Panc1 (cell line): ENCODE results near the gene GPRC5B. TPM values are rescaled to one million over a fixed set of nuclear protein-coding genes. Genes with fewer than 3 reads are reported as not detected.

Experiments
- ATAC-seq: fragments of 200-7000 bp; cut with Tn5 transposase; 2 replicates; pipeline ENCODE4 v1.9.1; 2020; ENCODE audit warnings: mild to moderate bottlenecking, moderate library complexity
- BruUV-seq: library from RNA; stranded (reverse); fragments of 400-500 nt; replicated peaks from 2 replicates; lab custom pipeline; 2021; lab: Mats Ljungman, UMichigan
- CTCF ChIA-PET: fragments of 300-600 bp; sonication (Branson Sonifier 250); formaldehyde crosslinking; loops from one replicate; lab custom pipeline; 2022; ENCODE audit warnings: antibody characterized with exemption; lab: Charles Lee
- POLR2A ChIA-PET: fragments of 300-600 bp; sonication (Branson Sonifier 250); formaldehyde crosslinking; loops from one replicate; lab custom pipeline; 2022; ENCODE audit warnings: antibody characterized with exemption; lab: Charles Lee
- DNase-seq: peaks from one replicate; pipeline ENCODE4 v3.0.0-alpha.2; 2010; ENCODE audit warnings: low read depth, low spot score
- H3K27ac ChIP-seq: 2 replicates; pipeline ENCODE4 v1.5.1; 2011; ENCODE audit warnings: mild to moderate bottlenecking, low read length, inconsistent platforms
- H3K27me3 ChIP-seq: fragments of 200-500 bp; sonication (Bioruptor generic); 2 replicates; pipeline ENCODE4 v1.6.0; 2014; ENCODE audit warnings: low read length, inconsistent platforms; ENCODE audit not compliant: control insufficient read depth, insufficient read depth
- H3K36me3 ChIP-seq: fragments of 200-500 bp; sonication (Bioruptor generic); 2 replicates; pipeline ENCODE4 v1.5.1; 2014; ENCODE audit warnings: inconsistent platforms, mild to moderate bottlenecking, low read length, moderate library complexity; ENCODE audit not compliant: control insufficient read depth, insufficient read depth
- H3K4me1 ChIP-seq: 2 replicates; pipeline ENCODE4 v1.5.1; 2011; ENCODE audit warnings: inconsistent platforms, mild to moderate bottlenecking, low read length, moderate library complexity; ENCODE audit not compliant: control insufficient read depth, insufficient read depth
- H3K4me3 ChIP-seq, 2 experiments: 2 replicates each; pipeline ENCODE4 v1.5.1; 2011 to 2012; ENCODE audit warnings: low read depth in 2 of 2, low read length in 2 of 2, mild to moderate bottlenecking in 2 of 2, inconsistent platforms in 1 of 2, moderate library complexity in 1 of 2
- H3K9me3 ChIP-seq: fragments of 200-500 bp; sonication (Bioruptor generic); 2 replicates; pipeline ENCODE4 v1.5.1; 2014; ENCODE audit warnings: low read depth, mild to moderate bottlenecking, inconsistent platforms, low read length, moderate library complexity; ENCODE audit not compliant: control insufficient read depth, insufficient read depth
- POLR2AphosphoS5 ChIP-seq: IDR thresholded peaks from 2 replicates; pipeline ENCODE4 v1.6.1; 2012; ENCODE audit warnings: mild to moderate bottlenecking, low read depth, low read length, moderate library complexity
- SIN3A ChIP-seq: IDR thresholded peaks from 2 replicates; pipeline ENCODE4 v1.6.1; 2012; ENCODE audit warnings: low read depth, mild to moderate bottlenecking, low read length, moderate library complexity, borderline replicate concordance; ENCODE audit not compliant: insufficient read depth
- TCF7L2 ChIP-seq: IDR thresholded peaks from 2 replicates; pipeline ENCODE4 v1.6.1; 2011; ENCODE audit warnings: mild to moderate bottlenecking, low read depth, low read length, inconsistent platforms
- in situ Hi-C: cut with HindIII; loops from 2 replicates; pipeline ENCODE4 v1.10.0; 2016; ENCODE audit warnings: low sequenced_read_pairs, low pct_unique_long_range_greater_than_20kb
- intact Hi-C: fragments of 100-400 bp; cut with micrococcal nuclease; formaldehyde crosslinking; loops from one replicate; pipeline ENCODE4 v1.10.0; 2022; ENCODE audit not compliant: unreplicated experiment
- total RNA-seq: library from RNA; stranded (reverse); gene quantifications from one replicate; pipeline ENCODE4 v1.2.1, GENCODE V29; 2021; ENCODE audit not compliant: unreplicated experiment
- TF ChIP-seq, protein P1 (sequence below): fragments of 450-650 bp; IDR thresholded peaks from 2 replicates; pipeline ENCODE4 v1.5.1; 2017; ENCODE audit warnings: mild to moderate bottlenecking
- TF ChIP-seq, protein P2 (sequence below), 2 experiments: IDR thresholded peaks; 2 replicates each; pipeline ENCODE4 v1.6.1; 2011 to 2012; ENCODE audit warnings: low read depth in 2 of 2, control low read depth in 1 of 2, low read length in 1 of 2, mild to moderate bottlenecking in 1 of 2, moderate library complexity in 1 of 2; ENCODE audit not compliant: insufficient read depth in 1 of 2

GPRC5B gene
- total RNA-seq, 1 experiment from 2014 or later, result 10.4 TPM

DNA sequence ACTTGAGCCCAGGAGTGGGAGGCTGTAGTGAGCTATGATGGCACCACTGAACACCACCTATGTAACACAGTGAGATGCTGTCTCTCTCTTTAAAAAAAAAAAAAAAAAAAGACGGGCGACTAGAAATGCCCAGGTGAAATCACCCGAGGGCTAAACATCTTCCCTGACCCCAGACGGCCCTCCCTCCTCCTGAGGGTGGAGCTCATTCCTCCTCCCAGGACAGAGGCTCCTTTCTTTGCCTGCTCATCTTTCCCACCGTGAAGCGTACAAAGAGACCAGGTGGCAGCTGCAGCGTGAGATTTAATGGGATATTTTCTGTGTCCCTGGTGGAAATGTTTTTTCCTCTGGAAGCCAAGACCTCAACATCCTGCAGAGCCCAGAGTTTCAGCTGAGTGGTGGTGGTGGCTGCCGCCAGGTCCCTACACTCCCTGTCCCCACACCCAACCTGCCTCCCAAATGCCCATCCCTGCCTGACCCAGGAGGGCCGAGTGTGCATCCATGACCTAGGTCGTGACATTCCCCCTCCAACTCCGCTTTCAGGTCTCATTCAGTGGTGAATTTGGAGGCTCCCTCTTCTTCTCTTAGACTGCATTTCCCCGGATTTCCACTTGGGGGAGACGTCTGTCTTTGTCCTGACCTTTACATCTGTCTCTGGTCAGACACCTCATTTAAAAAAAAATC lies 14.4 kb upstream of the GPRC5B start:
- CTCF ChIA-PET, result interaction anchor here (0.6 to 2.1 kb wide), 9 partner anchors 8 to 487 kb away, joined by 3 to 28 read pairs (median 8); no protein-coding TSS in a partner anchor
- Histone ChIP-seq H3K27ac (no peak overlapping the region), H3K4me1 (no peaks in the 10 kb centered on the region), H3K27me3 (no peaks in the 10 kb centered on the region; the same call in 1 of the 2 replicates), H3K4me3 (no peak overlapping the region), H3K36me3 (no peaks in the 10 kb centered on the region), H3K9me3 (no peaks in the 10 kb centered on the region)
- peak; percentile 74 for DNase-seq
- peak; percentile 87 for ATAC-seq
- BruUV-seq, result no TSS peak
- intact Hi-C loops (loop anchor here (1.0 kb wide), 1 partner anchor 484 kb away; no protein-coding TSS in a partner anchor), in situ Hi-C loops (loop anchor here (25.0 kb wide), 1 partner anchor 262 kb away; no protein-coding TSS in a partner anchor)
- POLR2A ChIA-PET, result interaction anchor here (0.6 kb wide), 2 partner anchors 36 to 332 kb away, joined by 7 to 9 read pairs; no protein-coding TSS in a partner anchor
- TF ChIP-seq SIN3A, result no peak
- TF ChIP-seq, protein P1, sequence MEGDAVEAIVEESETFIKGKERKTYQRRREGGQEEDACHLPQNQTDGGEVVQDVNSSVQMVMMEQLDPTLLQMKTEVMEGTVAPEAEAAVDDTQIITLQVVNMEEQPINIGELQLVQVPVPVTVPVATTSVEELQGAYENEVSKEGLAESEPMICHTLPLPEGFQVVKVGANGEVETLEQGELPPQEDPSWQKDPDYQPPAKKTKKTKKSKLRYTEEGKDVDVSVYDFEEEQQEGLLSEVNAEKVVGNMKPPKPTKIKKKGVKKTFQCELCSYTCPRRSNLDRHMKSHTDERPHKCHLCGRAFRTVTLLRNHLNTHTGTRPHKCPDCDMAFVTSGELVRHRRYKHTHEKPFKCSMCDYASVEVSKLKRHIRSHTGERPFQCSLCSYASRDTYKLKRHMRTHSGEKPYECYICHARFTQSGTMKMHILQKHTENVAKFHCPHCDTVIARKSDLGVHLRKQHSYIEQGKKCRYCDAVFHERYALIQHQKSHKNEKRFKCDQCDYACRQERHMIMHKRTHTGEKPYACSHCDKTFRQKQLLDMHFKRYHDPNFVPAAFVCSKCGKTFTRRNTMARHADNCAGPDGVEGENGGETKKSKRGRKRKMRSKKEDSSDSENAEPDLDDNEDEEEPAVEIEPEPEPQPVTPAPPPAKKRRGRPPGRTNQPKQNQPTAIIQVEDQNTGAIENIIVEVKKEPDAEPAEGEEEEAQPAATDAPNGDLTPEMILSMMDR, result peak; percentile 95

DNA sequence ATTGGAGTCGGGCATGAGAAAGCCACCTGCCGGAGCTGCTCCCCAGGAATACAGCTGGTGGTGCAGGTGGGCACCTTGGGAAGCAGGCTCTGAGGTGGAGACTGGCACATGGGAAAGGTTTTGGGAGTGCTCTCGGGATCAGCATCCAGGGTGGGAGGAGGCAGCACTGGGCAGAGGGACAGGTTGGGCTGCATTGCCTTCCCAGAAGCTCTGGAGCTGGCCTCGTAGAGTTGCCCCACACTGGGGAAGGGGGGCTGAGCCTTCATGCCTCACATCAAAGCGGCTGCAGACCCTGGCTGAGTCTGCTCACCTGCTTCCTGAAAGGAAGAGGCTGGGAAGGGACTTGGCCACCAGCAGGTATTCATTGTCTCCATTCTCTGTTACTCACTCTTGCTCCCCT lies 13.5 kb upstream of the GPRC5B start:
- ATAC-seq, result no peak
- CTCF ChIA-PET, result interaction anchor here (0.6 to 2.1 kb wide), 4 partner anchors 9 to 488 kb away, joined by 5 to 18 read pairs (median 7); no protein-coding TSS in a partner anchor
- Histone ChIP-seq H3K27ac (no peak overlapping the region), H3K4me3 (no peak overlapping the region), H3K9me3 (no peaks in the 10 kb centered on the region), H3K27me3 (no peaks in the 10 kb centered on the region; the same call in 1 of the 2 replicates), H3K36me3 (no peaks in the 10 kb centered on the region), H3K4me1 (no peaks in the 10 kb centered on the region)
- BruUV-seq, result no TSS peak
- in situ Hi-C loops (loop anchor here (25.0 kb wide), 1 partner anchor 261 kb away; no protein-coding TSS in a partner anchor), intact Hi-C loops (no loop called here)
- TF ChIP-seq TCF7L2 (no peak), POLR2AphosphoS5 (no peak), SIN3A (no peak)
- TF ChIP-seq, protein P1, result no peak
- TF ChIP-seq, protein P2, sequence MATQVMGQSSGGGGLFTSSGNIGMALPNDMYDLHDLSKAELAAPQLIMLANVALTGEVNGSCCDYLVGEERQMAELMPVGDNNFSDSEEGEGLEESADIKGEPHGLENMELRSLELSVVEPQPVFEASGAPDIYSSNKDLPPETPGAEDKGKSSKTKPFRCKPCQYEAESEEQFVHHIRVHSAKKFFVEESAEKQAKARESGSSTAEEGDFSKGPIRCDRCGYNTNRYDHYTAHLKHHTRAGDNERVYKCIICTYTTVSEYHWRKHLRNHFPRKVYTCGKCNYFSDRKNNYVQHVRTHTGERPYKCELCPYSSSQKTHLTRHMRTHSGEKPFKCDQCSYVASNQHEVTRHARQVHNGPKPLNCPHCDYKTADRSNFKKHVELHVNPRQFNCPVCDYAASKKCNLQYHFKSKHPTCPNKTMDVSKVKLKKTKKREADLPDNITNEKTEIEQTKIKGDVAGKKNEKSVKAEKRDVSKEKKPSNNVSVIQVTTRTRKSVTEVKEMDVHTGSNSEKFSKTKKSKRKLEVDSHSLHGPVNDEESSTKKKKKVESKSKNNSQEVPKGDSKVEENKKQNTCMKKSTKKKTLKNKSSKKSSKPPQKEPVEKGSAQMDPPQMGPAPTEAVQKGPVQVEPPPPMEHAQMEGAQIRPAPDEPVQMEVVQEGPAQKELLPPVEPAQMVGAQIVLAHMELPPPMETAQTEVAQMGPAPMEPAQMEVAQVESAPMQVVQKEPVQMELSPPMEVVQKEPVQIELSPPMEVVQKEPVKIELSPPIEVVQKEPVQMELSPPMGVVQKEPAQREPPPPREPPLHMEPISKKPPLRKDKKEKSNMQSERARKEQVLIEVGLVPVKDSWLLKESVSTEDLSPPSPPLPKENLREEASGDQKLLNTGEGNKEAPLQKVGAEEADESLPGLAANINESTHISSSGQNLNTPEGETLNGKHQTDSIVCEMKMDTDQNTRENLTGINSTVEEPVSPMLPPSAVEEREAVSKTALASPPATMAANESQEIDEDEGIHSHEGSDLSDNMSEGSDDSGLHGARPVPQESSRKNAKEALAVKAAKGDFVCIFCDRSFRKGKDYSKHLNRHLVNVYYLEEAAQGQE (IDR thresholded peaks at IDR 0.05; ENCODE audit: insufficient read depth in 1 of 2, low read depth in 2 of 2, low read length in 1 of 2), result no peak
- DNase-seq, result no peak
- POLR2A ChIA-PET, result no interaction called here
